Adrenal gland (tissue), 19 donors: ENCODE data around the gene GPATCH3. TPM values are rescaled to one million over a fixed set of nuclear protein-coding genes. Genes with fewer than 3 reads are reported as not detected.
"Not testable (repeated sequence)": the region's sequence is repeated elsewhere in the genome, so short reads cannot be mapped to it uniquely, and the experiment has no call there.

Source experiments
- DNase-seq, 7 donors: peaks; one replicate each; pipeline ENCODE4 v3.0.0-alpha.2; 2019 to 2020
- H3K27ac ChIP-seq, 5 donors: fragments of 200-600 bp; sonication (generic) in 4 of 5; 1 replicate in 3 of 5; 2 replicates in 2 of 5; pipeline versions ENCODE4 v1.5.1 to v1.8.0; 2016 to 2020; ENCODE audit warnings: mild to moderate bottlenecking in 1 of 5
- H3K27me3 ChIP-seq: fragments of 200-600 bp; 2 replicates; pipeline ENCODE4 v1.8.0; 2021
- H3K36me3 ChIP-seq, 2 donors: fragments of 200-600 bp; replicated peaks in 1 of 2; 1 replicate in 1 of 2; 2 replicates in 1 of 2; pipeline versions ENCODE4 v1.5.1 to v1.8.0; 2018 to 2022
- H3K4me1 ChIP-seq, 2 donors: fragments of 200-600 bp; replicated peaks in 1 of 2; 1 replicate in 1 of 2; 2 replicates in 1 of 2; pipeline versions ENCODE4 v1.5.1 to v1.8.0; 2018 to 2021
- H3K4me3 ChIP-seq, 4 donors: fragments of 200-600 bp; sonication (generic) in 3 of 4; one replicate each; pipeline ENCODE4 v1.5.1; 2016 to 2018
- H3K9me3 ChIP-seq, 3 donors: fragments of 200-600 bp; sonication (generic) in 1 of 3; replicated peaks in 1 of 3; 1 replicate in 2 of 3; 2 replicates in 1 of 3; pipeline versions ENCODE4 v1.5.1 to v1.8.0; 2016 to 2021
- POLR2A ChIP-seq, 2 donors: fragments of 450-650 bp; IDR thresholded peaks; one replicate each; pipeline ENCODE4 v1.6.1; 2017; ENCODE audit warnings: antibody characterized with exemption in 2 of 2, mild to moderate bottlenecking in 2 of 2, moderate library complexity in 1 of 2
- WGBS, 4 donors: extraction: QIAGEN DNeasy Blood & Tissue Kit in 2 of 4; methylation state at CpG; one replicate each; pipeline versions ENCODE4 v1.1.5 to v1.1.7; 2013 to 2017; 5-methylcytosine and 5-hydroxymethylcytosine counted together
- intact Hi-C, 2 donors: fragments of 100-400 bp; cut with DNase I; formaldehyde crosslinking; loops; one replicate each; pipeline versions ENCODE4 v1.14.1 to v1.15.0; 2022 to 2023
- long read RNA-seq, 10 donors: library from polyadenylated mRNA in 3 of 10; unstranded in 2 of 10; stranded (forward) in 1 of 10; transcript quantifications; one replicate each; pipeline ENCODE4 v2.0.0 and lab custom pipeline, GENCODE V29; 2021 to 2026
- polyA plus RNA-seq, 3 donors: library from polyadenylated mRNA; stranded (reverse); fragments of 200-250 nt in 2 of 3; fragments of 350-450 nt in 1 of 3; fragmentation: Illumina TruSeq in 1 of 3; extraction: RNeasy Lipid Tissue Mini Kit (QIAGEN cat#74804) in 1 of 3; gene quantifications; one replicate each; pipeline ENCODE4 v1.2.3, GENCODE V29; 2013 to 2014
- total RNA-seq, 9 donors: library from RNA; depleted of rRNA in 4 of 9; stranded (reverse); fragments of >200 nt in 4 of 9; fragments of 120-200 nt in 1 of 9; fragmentation: NEBNext Ultra II Directional in 1 of 9; extraction: Animal tissue kit (Norgen Biotek cat#: 25700) in 1 of 9; gene quantifications; one replicate each; pipeline versions ENCODE4 v1.1.0 to v1.2.4, GENCODE V29; 2013 to 2023
- TF ChIP-seq, protein P1 (sequence below), 6 experiments: fragments of 450-650 bp in 4 of 6; fragments of 200-600 bp in 2 of 6; sonication (generic) in 1 of 6; IDR thresholded peaks; 1 replicate in 5 of 6; 2 replicates in 1 of 6; pipeline versions ENCODE4 v1.5.1 to v1.8.0; 2016 to 2021; ENCODE audit warnings: antibody characterized with exemption in 6 of 6, mild to moderate bottlenecking in 2 of 6, moderate library complexity in 1 of 6
- donor health status: healthy with polysubstance abuse.
- donor health status: Bipolar disorder and iron deficiency.
- donor health status: DM: yes; HTN: yes; CAD: no.
- donor health status: DM: no; HTN: no; CAD: no.
- donor health status: DM: no; HTN: no; CAD: no.
- donor health status: DM: yes; HTN: yes; CAD: no.

The GPATCH3 gene, protein sequence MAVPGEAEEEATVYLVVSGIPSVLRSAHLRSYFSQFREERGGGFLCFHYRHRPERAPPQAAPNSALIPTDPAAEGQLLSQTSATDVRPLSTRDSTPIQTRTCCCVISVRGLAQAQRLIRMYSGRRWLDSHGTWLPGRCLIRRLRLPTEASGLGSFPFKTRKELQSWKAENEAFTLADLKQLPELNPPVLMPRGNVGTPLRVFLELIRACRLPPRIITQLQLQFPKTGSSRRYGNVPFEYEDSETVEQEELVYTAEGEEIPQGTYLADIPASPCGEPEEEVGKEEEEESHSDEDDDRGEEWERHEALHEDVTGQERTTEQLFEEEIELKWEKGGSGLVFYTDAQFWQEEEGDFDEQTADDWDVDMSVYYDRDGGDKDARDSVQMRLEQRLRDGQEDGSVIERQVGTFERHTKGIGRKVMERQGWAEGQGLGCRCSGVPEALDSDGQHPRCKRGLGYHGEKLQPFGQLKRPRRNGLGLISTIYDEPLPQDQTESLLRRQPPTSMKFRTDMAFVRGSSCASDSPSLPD
- total RNA-seq (10 to 100 TPM; 10.8 to 22.2 (median 15.5) TPM), polyA plus RNA-seq (10 to 100 TPM in 2 of 3 donors, 1 to 10 TPM in 1; 9.2 to 36.7 (median 22.1) TPM)
- long read RNA-seq, donor 1, partial matches to known transcripts: 0 of 4 reads
- long read RNA-seq, donor 1, other reads (novel, unspliced or antisense): 0 of 4 reads
- long read RNA-seq, donor 2, partial matches to known transcripts: 8 of 10 reads
- long read RNA-seq, donor 2, other reads (novel, unspliced or antisense): 0 of 10 reads
- long read RNA-seq, donor 3, partial matches to known transcripts: 0 of 2 reads
- long read RNA-seq, donor 3, other reads (novel, unspliced or antisense): 0 of 2 reads
- long read RNA-seq, donor 4, transcript GPATCH3-201 (7 exons, 2,123 nt): major isoform, 10 of 14 reads
- long read RNA-seq, donor 4, partial matches to known transcripts: 3 of 14 reads
- long read RNA-seq, donor 4, other reads (novel, unspliced or antisense): 1 of 14 reads
- long read RNA-seq, donor 5, transcript GPATCH3-201 (7 exons, 2,123 nt): major isoform, 32 of 39 reads
- long read RNA-seq, donor 5, partial matches to known transcripts: 1 of 39 reads
- long read RNA-seq, donor 5, other reads (novel, unspliced or antisense): 5 of 39 reads
- long read RNA-seq, donor 6, transcript GPATCH3-201 (7 exons, 2,123 nt): major isoform, 11 of 13 reads
- long read RNA-seq, donor 6, partial matches to known transcripts: 1 of 13 reads
- long read RNA-seq, donor 6, other reads (novel, unspliced or antisense): 0 of 13 reads
- long read RNA-seq, donor 7, partial matches to known transcripts: 0 of 1 reads
- long read RNA-seq, donor 7, other reads (novel, unspliced or antisense): 0 of 1 reads
- long read RNA-seq, donor 8, transcript GPATCH3-201 (7 exons, 2,123 nt): major isoform, 5 of 5 reads
- long read RNA-seq, donor 8, partial matches to known transcripts: 0 of 5 reads
- long read RNA-seq, donor 8, other reads (novel, unspliced or antisense): 0 of 5 reads
- long read RNA-seq, donor 9, partial matches to known transcripts: 0 of 3 reads
- long read RNA-seq, donor 9, other reads (novel, unspliced or antisense): 0 of 3 reads
- long read RNA-seq, donor 10, partial matches to known transcripts: 0 of 1 reads
- long read RNA-seq, donor 10, other reads (novel, unspliced or antisense): 0 of 1 reads

GRCh38 chr1:26900001-26900814, at the start of gene GPATCH3:
Gene GPATCH3 (minus strand): TSS chr1:26900467. CDS start chr1:26900442, 25 bp downstream.
- peak; percentile 92 to 98 (median 94) for DNase-seq
- 0 to 2% (median 0%) methylated on average over 33 to 50 of the region's 50 CpGs for WGBS, 4 donors
- Histone ChIP-seq H3K36me3 (peaks cover 0 to 32% of the 10 kb centered on the region in 2 donors), H3K4me1 (peaks cover 10 to 20% of the 10 kb centered on the region in 2 donors), H3K27me3 (no peaks in the 10 kb centered on the region), H3K27ac (peak within 1 kb of the TSS; percentile 62 to 91 (median 80)), H3K9me3 (no peaks in the 10 kb centered on the region), H3K4me3 (peak within 1 kb of the TSS; percentile 58 to 95 (median 72))
- TF ChIP-seq POLR2A (IDR thresholded peaks at IDR 0.05): peak; percentile 58 to 83
- TF ChIP-seq, protein P1, sequence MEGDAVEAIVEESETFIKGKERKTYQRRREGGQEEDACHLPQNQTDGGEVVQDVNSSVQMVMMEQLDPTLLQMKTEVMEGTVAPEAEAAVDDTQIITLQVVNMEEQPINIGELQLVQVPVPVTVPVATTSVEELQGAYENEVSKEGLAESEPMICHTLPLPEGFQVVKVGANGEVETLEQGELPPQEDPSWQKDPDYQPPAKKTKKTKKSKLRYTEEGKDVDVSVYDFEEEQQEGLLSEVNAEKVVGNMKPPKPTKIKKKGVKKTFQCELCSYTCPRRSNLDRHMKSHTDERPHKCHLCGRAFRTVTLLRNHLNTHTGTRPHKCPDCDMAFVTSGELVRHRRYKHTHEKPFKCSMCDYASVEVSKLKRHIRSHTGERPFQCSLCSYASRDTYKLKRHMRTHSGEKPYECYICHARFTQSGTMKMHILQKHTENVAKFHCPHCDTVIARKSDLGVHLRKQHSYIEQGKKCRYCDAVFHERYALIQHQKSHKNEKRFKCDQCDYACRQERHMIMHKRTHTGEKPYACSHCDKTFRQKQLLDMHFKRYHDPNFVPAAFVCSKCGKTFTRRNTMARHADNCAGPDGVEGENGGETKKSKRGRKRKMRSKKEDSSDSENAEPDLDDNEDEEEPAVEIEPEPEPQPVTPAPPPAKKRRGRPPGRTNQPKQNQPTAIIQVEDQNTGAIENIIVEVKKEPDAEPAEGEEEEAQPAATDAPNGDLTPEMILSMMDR (IDR thresholded peaks at IDR 0.05): no peak
- intact Hi-C loops: no loop called here

DNA sequence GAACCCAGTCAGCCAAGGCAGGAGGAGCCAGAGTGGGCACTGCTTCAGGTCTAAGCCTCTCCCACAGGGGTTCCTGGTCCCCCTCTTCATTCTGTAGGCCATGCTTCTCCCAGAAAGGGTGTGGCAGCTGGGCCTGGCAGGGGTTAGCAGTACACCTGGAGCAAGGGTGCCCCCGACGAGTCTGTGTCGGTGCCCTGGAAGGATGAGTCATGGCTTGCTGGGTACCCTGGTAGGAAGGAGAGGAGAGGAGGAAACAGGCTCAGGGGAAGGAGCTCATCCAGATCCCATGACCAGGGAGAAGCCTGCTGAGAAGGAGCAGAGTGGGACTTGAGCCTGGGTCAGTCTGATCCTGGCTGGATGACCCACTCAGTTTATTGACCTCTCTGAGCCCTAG, 49.7 kb upstream of the GPATCH3 start:
- Histone ChIP-seq H3K9me3 (no peaks in the 10 kb centered on the region), H3K4me3 (no peak overlapping the region), H3K27ac (peak overlapping the region in 1 of 5 donors; percentile 15), H3K36me3 (peaks cover 0 to 21% of the 10 kb centered on the region in 2 donors), H3K4me1 (peaks cover 19 to 22% of the 10 kb centered on the region in 2 donors), H3K27me3 (no peaks in the 10 kb centered on the region)
- TF ChIP-seq, protein P1 (IDR thresholded peaks at IDR 0.05): no peak
- TF ChIP-seq POLR2A (IDR thresholded peaks at IDR 0.05): no peak
- WGBS, 4 donors: 42 to 73% (median 54%) methylated on average over 3 of the region's 3 CpGs
- DNase-seq: no peak
- intact Hi-C loops: no loop called here

GRCh38 chr1:26949266-26949925, 49.1 kb upstream of the GPATCH3 start:
- no peak for DNase-seq
- Histone ChIP-seq H3K4me1 (peaks cover 19 to 25% of the 10 kb centered on the region in 2 donors), H3K4me3 (no peak overlapping the region), H3K27me3 (no peaks in the 10 kb centered on the region), H3K9me3 (no peaks in the 10 kb centered on the region), H3K36me3 (peaks cover 0 to 26% of the 10 kb centered on the region in 2 donors), H3K27ac (peak overlapping the region in 1 of 5 donors; percentile 15)
- WGBS, 4 donors: 67 to 90% (median 80%) methylated on average over 1 of the region's 1 CpG
- TF ChIP-seq, protein P1 (IDR thresholded peaks at IDR 0.05): no peak
- no peak for TF ChIP-seq POLR2A (IDR thresholded peaks at IDR 0.05)
- intact Hi-C loops: no loop called here

- Histone ChIP-seq H3K4me1 (peaks cover 19 to 25% of the 10 kb centered on the region in 2 donors), H3K36me3 (peaks cover 0 to 33% of the 10 kb centered on the region in 2 donors), H3K27ac (peak overlapping the region in 4 of 5 donors; percentile 26 to 54 (median 32))
- H3K4me3 ChIP-seq, intact Hi-C loops, H3K27me3 ChIP-seq, H3K9me3 ChIP-seq, DNase-seq: not testable (repeated sequence)
- WGBS, 4 donors: 83 to 93% (median 87%) methylated on average over 7 to 16 of the region's 16 CpGs
These were observed 48.4 kb upstream of the GPATCH3 start for GRCh38 chr1:26948725-26949057.
